ENCODE data around the gene CTNND1.

The CTNND1 gene

DNA sequence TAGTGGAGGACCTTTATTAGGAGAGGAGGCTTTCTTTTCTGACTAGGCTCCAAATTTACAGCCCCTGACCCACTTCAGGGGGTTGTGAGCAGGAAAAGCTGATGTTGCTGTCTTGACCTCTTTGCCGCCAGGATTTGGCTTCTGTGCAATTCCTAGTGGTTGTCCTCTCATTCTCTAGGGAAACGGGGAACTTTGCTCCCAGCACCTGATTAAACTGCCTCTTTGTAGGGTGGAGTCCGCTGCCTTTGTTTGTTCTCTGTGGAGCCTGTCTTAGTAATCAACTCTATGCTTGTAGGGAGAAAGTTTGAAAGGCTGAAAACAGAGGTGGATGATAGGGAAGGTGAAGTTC lies 16.3 kb downstream of the CTNND1 start:
- peak overlapping the region; percentile 44 to 64 for H3K4me3 ChIP-seq (ENCODE audit: low read length in 2 of 2)
- H3K27ac ChIP-seq (ENCODE audit: low read length): peak overlapping the region; percentile 88
- H3K4me1 ChIP-seq (ENCODE audit: control insufficient read depth, insufficient read depth, low read length): peaks cover 57% of the 10 kb centered on the region
- H3K9me3 ChIP-seq (ENCODE audit: control insufficient read depth in 2 of 2, low read length in 2 of 2): no peaks in the 10 kb centered on the region
- peak overlapping the region; percentile 43 to 58 for H3K9ac ChIP-seq (ENCODE audit: low read length in 2 of 2)
- no peaks in the 10 kb centered on the region for H3K27me3 ChIP-seq (ENCODE audit: control insufficient read depth in 1 of 2, insufficient read depth in 2 of 2, low read length in 2 of 2)
- H3K36me3 ChIP-seq (ENCODE audit: control insufficient read depth in 2 of 2, insufficient read depth in 2 of 2, low read length in 2 of 2): no peaks in the 10 kb centered on the region

DNA sequence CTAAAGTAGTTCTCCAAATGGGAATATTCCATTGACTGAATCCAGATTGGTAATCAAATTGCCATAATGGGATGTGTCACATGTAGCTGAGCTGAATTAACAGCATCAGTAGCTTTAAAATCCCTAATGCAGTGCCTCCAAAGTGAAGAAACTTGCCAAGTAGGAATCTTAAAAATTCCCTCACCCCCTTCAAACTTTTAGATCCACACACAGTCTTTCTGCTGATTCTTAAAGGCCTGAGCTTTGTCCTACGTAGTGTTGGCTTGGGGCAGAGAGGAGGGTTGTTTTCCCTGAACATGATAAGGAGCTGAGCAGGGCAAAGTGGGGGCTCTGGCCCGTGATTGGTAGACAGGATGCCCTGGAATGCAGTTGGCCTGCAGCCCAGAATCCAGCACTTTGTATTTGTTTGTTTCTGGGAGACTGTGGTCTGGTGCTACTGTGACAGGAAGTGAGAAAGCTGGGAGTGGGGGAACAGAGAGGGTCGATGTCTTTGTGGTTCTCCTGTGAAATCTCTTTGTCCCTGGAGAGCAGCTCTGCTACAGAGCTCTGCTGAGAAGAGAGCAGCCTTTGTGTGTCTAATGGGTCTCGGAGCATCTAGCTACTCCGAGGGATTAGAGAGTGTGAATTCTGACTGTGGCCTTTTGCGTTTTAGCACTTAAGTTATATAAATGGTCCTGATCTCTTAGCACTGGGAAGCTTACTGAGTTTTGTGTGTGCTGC lies 16.9 kb downstream of the CTNND1 start:
- Histone ChIP-seq H3K27me3 (ENCODE audit: control insufficient read depth in 1 of 2, insufficient read depth in 2 of 2, low read length in 2 of 2) (no peaks in the 10 kb centered on the region), H3K9me3 (ENCODE audit: control insufficient read depth in 2 of 2, low read length in 2 of 2) (no peaks in the 10 kb centered on the region), H3K4me3 (ENCODE audit: low read length in 2 of 2) (peak overlapping the region; percentile 44 to 64), H3K27ac (ENCODE audit: low read length) (peak overlapping the region; percentile 88), H3K9ac (ENCODE audit: low read length in 2 of 2) (peak overlapping the region; percentile 43 to 58), H3K4me1 (ENCODE audit: control insufficient read depth, insufficient read depth, low read length) (peaks cover 57% of the 10 kb centered on the region), H3K36me3 (ENCODE audit: control insufficient read depth in 2 of 2, insufficient read depth in 2 of 2, low read length in 2 of 2) (no peaks in the 10 kb centered on the region)

DNA sequence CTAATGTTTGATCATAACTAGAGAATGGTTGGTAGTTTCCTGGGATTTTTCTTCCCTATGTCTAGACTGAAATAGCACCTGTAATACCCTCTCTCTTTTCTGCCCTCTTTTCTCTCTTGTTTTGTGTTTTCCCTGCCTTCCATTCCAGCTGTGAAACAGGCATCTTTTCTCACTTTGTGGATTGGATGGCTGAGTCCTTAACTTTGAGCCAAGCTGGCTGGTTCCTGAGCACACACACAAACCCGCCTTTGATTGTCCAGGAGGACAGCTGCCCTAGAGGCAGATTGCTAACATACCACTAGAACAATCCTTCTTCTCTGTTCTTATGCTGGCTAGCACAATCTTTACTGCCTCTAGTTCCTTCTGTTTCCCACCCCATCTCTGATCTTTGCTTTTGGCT lies 17.7 kb downstream of the CTNND1 start:
- Histone ChIP-seq H3K4me1 (ENCODE audit: control insufficient read depth, insufficient read depth, low read length) (peaks cover 57% of the 10 kb centered on the region), H3K27ac (ENCODE audit: low read length) (peak overlapping the region; percentile 88), H3K9ac (ENCODE audit: low read length in 2 of 2) (peak overlapping the region in 1 of 2 donors; percentile 4), H3K4me3 (ENCODE audit: low read length in 2 of 2) (peak overlapping the region in 1 of 2 donors; percentile 9), H3K27me3 (ENCODE audit: control insufficient read depth in 1 of 2, insufficient read depth in 2 of 2, low read length in 2 of 2) (no peaks in the 10 kb centered on the region), H3K36me3 (ENCODE audit: control insufficient read depth in 2 of 2, insufficient read depth in 2 of 2, low read length in 2 of 2) (no peaks in the 10 kb centered on the region), H3K9me3 (ENCODE audit: control insufficient read depth in 2 of 2, low read length in 2 of 2) (no peaks in the 10 kb centered on the region)

DNA sequence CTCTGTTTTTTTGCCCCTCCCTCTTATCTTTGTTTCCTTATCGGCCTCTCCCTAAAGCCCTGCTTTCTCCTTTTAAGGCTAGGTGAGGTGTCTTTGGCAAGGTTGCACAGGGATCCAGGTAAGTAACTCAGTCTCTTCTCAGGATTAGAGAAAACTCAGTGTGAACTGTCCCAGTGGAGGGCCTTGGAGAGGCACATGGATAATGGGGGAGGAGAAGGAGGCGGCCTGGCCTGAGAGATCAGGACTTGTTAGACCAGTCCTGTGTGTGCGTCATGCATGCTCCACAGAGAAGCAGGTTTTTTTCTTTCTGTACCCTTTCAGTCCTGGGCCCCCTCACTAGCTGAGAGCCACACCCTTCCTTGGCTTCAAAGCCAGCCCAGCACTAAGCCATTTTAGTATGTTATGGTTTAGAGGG lies 19.9 kb downstream of the CTNND1 start:
- H3K36me3 ChIP-seq (ENCODE audit: control insufficient read depth in 2 of 2, insufficient read depth in 2 of 2, low read length in 2 of 2): no peaks in the 10 kb centered on the region
- peaks cover 41% of the 10 kb centered on the region for H3K4me1 ChIP-seq (ENCODE audit: control insufficient read depth, insufficient read depth, low read length)
- peak overlapping the region; percentile 31 for H3K27ac ChIP-seq (ENCODE audit: low read length)

DNA sequence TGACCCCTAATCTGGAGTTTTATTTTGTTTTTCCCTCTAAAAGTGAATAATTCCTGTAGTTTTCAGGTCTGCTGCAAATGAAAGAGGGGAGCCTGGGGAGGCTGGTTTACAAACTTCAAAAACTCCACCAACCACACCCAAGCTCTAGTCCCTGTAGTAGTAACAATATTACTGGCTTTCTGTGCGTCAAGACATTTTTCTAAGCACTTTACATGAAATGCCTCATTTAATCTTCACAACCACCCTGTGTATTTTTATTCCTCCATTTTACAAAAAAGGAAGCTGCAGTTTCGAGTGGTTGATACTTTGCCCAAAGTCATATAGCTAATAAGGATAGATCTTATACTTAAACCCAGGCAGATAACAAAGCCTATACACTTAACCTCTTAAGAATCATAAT lies 23.5 kb downstream of the CTNND1 start:
- Histone ChIP-seq H3K4me1 (ENCODE audit: control insufficient read depth, insufficient read depth, low read length) (peaks cover 24% of the 10 kb centered on the region), H3K27ac (ENCODE audit: low read length) (no peak overlapping the region), H3K9ac (ENCODE audit: low read length in 2 of 2) (no peak overlapping the region), H3K9me3 (ENCODE audit: control insufficient read depth in 2 of 2, low read length in 2 of 2) (no peaks in the 10 kb centered on the region), H3K27me3 (ENCODE audit: control insufficient read depth in 1 of 2, insufficient read depth in 2 of 2, low read length in 2 of 2) (no peaks in the 10 kb centered on the region), H3K4me3 (ENCODE audit: low read length in 2 of 2) (no peak overlapping the region), H3K36me3 (ENCODE audit: control insufficient read depth in 2 of 2, insufficient read depth in 2 of 2, low read length in 2 of 2) (no peaks in the 10 kb centered on the region)

More for the DNA sequence above, 19.9 kb downstream of the CTNND1 start:
- Histone ChIP-seq H3K9me3 (ENCODE audit: control insufficient read depth in 2 of 2, low read length in 2 of 2) (no peaks in the 10 kb centered on the region), H3K27me3 (ENCODE audit: control insufficient read depth in 1 of 2, insufficient read depth in 2 of 2, low read length in 2 of 2) (no peaks in the 10 kb centered on the region), H3K4me3 (ENCODE audit: low read length in 2 of 2) (no peak overlapping the region), H3K9ac (ENCODE audit: low read length in 2 of 2) (peak overlapping the region in 1 of 2 donors; percentile 21)

DNA sequence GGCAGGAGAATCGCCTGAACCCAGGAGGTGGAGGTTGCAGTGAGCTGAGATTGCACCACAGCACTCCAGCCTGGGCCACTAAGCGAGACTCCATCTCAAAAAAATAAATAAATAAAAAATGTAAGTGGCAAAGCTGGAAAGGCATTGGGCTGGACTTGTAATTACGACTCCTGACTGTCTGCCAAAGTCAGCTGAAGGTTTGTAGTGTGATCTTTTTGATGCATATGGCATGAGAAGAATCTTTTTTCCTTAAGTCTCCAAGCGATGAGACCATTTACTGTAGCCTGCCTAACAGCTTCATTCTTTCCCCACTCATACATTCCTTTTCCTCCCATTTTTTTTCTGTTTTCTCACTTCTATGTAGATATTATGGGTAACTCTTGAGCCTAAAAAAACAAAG lies 24.8 kb downstream of the CTNND1 start:
- H3K27ac ChIP-seq (ENCODE audit: low read length): no peak overlapping the region
- peaks cover 0 to 1% of the 10 kb centered on the region in 2 donors for H3K36me3 ChIP-seq (ENCODE audit: control insufficient read depth in 2 of 2, insufficient read depth in 2 of 2, low read length in 2 of 2)
- no peak overlapping the region for H3K4me3 ChIP-seq (ENCODE audit: low read length in 2 of 2)
- H3K9me3 ChIP-seq (ENCODE audit: control insufficient read depth in 2 of 2, low read length in 2 of 2): no peaks in the 10 kb centered on the region
- no peaks in the 10 kb centered on the region for H3K27me3 ChIP-seq (ENCODE audit: control insufficient read depth in 1 of 2, insufficient read depth in 2 of 2, low read length in 2 of 2)
- no peak overlapping the region for H3K9ac ChIP-seq (ENCODE audit: low read length in 2 of 2)
- H3K4me1 ChIP-seq (ENCODE audit: control insufficient read depth, insufficient read depth, low read length): peaks cover 23% of the 10 kb centered on the region

DNA sequence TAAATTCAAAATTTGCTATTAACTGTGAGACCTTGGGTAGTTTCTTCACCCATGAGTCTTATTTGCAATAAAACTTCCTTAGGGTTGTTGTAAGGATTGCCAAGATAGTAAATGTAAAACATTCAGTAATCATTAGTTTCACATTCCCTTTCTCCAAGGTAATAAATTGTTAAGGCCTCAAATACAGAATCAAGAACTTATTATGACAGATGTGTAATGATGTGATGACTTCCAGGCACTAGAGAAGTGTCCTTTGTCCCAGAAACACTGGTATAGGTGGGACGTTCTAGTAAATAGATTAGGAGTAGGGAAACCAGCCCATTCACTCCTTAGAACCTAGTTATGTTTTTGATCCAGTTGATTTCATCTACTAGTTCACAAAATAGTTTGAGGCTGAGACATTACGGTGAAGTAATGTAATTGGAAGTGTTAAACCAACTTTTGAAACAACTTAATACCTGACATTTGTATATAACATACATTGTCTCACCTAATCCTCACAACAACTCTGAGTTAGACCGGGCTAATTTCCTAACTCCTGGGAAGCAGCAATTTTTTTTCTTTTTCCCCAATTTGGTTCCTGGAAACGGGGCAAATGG lies 25.5 kb downstream of the CTNND1 start:
- Histone ChIP-seq H3K9ac (ENCODE audit: low read length in 2 of 2) (no peak overlapping the region), H3K4me3 (ENCODE audit: low read length in 2 of 2) (peak overlapping the region in 1 of 2 donors; percentile 14), H3K9me3 (ENCODE audit: control insufficient read depth in 2 of 2, low read length in 2 of 2) (no peaks in the 10 kb centered on the region), H3K27ac (ENCODE audit: low read length) (no peak overlapping the region), H3K27me3 (ENCODE audit: control insufficient read depth in 1 of 2, insufficient read depth in 2 of 2, low read length in 2 of 2) (no peaks in the 10 kb centered on the region), H3K4me1 (ENCODE audit: control insufficient read depth, insufficient read depth, low read length) (peaks cover 23% of the 10 kb centered on the region), H3K36me3 (ENCODE audit: control insufficient read depth in 2 of 2, insufficient read depth in 2 of 2, low read length in 2 of 2) (peaks cover 6 to 8% of the 10 kb centered on the region in 2 donors)

DNA sequence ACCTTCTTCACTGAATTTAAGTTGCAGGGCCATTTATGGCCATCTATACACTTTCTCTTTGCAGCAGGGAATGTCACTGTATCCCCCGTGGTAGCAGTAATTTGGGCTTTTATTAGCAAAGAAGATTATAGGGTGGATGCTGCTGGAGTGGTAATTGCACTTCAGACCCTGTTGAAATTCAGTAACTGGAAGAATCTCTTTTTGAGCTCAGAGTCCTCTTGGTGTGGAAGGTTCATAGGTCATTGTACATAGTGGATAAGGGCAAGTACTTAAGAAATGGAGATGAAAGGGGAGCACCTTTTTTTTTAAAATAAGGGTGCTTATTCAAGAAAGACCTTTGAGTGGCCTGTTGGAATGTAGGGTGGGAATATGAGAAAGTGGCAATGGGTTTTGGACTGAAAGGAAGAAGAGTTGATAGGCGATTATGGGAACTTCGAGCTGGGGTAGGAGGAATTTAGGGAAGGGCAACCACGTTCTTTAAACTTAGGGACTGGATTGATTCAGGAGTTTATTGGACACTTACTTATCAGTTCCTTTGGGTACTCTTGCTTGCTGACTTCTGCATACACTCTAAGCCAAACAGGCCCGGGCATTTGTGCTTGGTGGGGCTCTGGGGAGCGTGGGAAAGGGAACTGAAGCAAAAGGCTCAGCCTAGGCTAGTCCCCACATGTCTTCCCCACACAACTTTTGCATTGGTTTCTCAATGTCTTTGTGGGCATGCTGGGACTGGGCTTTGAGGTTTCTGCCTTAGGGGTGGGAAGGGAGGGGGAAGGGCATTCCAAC lies 26.5 kb downstream of the CTNND1 start:
- no peak overlapping the region for H3K9ac ChIP-seq (ENCODE audit: low read length in 2 of 2)
- H3K36me3 ChIP-seq (ENCODE audit: control insufficient read depth in 2 of 2, insufficient read depth in 2 of 2, low read length in 2 of 2): peaks cover 7 to 10% of the 10 kb centered on the region in 2 donors
- no peak overlapping the region for H3K4me3 ChIP-seq (ENCODE audit: low read length in 2 of 2)
- peaks cover 27% of the 10 kb centered on the region for H3K4me1 ChIP-seq (ENCODE audit: control insufficient read depth, insufficient read depth, low read length)
- H3K9me3 ChIP-seq (ENCODE audit: control insufficient read depth in 2 of 2, low read length in 2 of 2): no peaks in the 10 kb centered on the region
- H3K27ac ChIP-seq (ENCODE audit: low read length): no peak overlapping the region
- H3K27me3 ChIP-seq (ENCODE audit: control insufficient read depth in 1 of 2, insufficient read depth in 2 of 2, low read length in 2 of 2): no peaks in the 10 kb centered on the region

DNA sequence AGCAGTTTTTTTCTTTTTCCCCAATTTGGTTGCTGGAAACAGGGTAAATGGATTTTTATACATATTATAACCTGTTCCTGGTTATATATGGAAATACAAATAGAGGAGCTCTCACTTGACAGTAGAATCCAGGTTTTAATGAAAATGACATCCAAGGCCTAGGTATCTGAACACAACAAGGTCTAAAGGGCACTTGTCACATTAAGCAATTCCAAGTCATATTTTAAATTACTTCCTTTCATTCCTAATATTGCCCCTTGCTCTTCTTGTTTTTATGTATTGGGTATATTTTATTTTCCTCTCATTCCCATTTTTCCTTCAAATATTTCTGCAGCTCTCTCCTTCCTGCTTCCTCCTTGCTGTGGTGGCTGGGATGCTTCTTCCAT lies 27.1 kb downstream of the CTNND1 start:
- Histone ChIP-seq H3K9ac (ENCODE audit: low read length in 2 of 2) (no peak overlapping the region), H3K27me3 (ENCODE audit: control insufficient read depth in 1 of 2, insufficient read depth in 2 of 2, low read length in 2 of 2) (no peaks in the 10 kb centered on the region), H3K36me3 (ENCODE audit: control insufficient read depth in 2 of 2, insufficient read depth in 2 of 2, low read length in 2 of 2) (peaks cover 11 to 15% of the 10 kb centered on the region in 2 donors), H3K4me3 (ENCODE audit: low read length in 2 of 2) (no peak overlapping the region), H3K9me3 (ENCODE audit: control insufficient read depth in 2 of 2, low read length in 2 of 2) (no peaks in the 10 kb centered on the region), H3K4me1 (ENCODE audit: control insufficient read depth, insufficient read depth, low read length) (peaks cover 27% of the 10 kb centered on the region), H3K27ac (ENCODE audit: low read length) (no peak overlapping the region)

DNA sequence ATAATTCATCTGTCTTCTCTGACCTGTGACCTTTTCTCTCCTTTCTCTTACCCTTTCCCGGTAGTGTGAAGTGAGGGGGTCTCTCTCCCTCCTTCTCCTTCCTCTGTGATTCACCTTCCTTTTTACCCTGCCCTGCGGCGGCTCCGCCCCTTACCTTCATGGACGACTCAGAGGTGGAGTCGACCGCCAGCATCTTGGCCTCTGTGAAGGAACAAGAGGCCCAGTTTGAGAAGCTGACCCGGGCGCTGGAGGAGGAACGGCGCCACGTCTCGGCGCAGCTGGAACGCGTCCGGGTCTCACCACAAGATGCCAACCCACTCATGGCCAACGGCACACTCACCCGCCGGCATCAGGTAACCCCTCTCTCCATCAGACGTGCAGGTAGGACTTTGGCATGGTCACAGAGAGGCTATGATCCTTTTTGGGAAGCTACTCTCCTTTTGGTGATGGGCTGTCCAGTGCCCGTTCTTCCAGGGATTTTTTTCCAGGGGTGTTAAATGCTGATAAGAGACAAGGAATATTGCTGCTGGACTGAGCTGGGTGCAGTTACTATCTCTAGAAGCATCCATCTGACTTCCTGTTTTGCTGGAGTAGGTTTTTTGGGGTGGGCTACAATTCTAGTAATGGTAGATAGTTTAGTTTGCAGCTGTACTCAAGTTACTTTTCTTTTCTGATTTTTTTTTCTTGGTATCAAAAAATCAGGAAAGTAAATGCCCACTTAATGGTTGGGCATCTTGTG lies 29.9 kb downstream of the CTNND1 start:
- peaks cover 24% of the 10 kb centered on the region for H3K4me1 ChIP-seq (ENCODE audit: control insufficient read depth, insufficient read depth, low read length)
- no peaks in the 10 kb centered on the region for H3K27me3 ChIP-seq (ENCODE audit: control insufficient read depth in 1 of 2, insufficient read depth in 2 of 2, low read length in 2 of 2)
- no peak overlapping the region for H3K9ac ChIP-seq (ENCODE audit: low read length in 2 of 2)
- H3K27ac ChIP-seq (ENCODE audit: low read length): peak overlapping the region; percentile 2
- peaks cover 21 to 25% of the 10 kb centered on the region in 2 donors for H3K36me3 ChIP-seq (ENCODE audit: control insufficient read depth in 2 of 2, insufficient read depth in 2 of 2, low read length in 2 of 2)
- H3K4me3 ChIP-seq (ENCODE audit: low read length in 2 of 2): no peak overlapping the region
- H3K9me3 ChIP-seq (ENCODE audit: control insufficient read depth in 2 of 2, low read length in 2 of 2): no peaks in the 10 kb centered on the region

Measured in stomach smooth muscle (tissue), 2 donors.